ENCODE data around the gene WNT6. TPM values are rescaled to one million over a fixed set of nuclear protein-coding genes. Genes with fewer than 3 reads are reported as not detected.

The WNT6 gene
- total RNA-seq, 1 donor from 2014 or later: 118 TPM

DNA sequence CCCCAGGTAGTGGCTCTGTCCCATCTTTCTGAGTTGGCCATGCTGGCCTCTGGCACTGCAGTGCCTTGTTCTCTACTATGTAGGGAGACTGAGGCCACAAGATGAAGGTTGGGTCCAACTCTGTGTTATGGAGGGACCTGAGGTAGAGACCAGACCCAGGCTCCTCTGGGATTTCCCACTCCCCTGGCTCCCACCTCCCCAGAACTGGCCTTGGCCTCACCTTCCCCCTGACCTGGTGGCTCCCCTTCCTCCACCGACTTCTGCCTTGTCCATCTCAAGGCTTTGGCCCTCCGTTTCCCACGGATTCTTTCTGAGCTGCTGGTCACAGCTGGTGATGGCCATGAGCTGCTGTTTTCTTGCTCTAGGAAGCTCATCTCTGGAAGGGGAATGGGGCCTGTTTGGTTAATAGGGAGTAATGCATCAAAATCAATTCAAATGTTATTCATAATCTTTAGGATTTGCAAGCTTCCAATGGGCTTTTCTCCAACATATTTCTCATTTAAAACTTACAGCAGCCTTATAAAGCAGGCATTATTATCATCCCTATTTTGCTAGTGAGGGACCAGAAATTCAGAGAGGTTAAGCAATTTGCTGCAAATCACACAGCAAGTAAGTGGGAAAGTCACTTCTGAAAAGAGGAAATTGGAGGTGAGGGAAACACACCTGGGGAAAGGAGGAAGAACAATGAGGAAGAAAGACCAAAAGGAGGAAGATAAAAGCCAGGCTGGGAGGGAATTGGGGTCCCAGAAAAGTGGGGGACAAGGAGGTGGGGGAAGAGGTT is 28.9 kb upstream of the WNT6 start:
- TF ChIP-seq, protein P1, sequence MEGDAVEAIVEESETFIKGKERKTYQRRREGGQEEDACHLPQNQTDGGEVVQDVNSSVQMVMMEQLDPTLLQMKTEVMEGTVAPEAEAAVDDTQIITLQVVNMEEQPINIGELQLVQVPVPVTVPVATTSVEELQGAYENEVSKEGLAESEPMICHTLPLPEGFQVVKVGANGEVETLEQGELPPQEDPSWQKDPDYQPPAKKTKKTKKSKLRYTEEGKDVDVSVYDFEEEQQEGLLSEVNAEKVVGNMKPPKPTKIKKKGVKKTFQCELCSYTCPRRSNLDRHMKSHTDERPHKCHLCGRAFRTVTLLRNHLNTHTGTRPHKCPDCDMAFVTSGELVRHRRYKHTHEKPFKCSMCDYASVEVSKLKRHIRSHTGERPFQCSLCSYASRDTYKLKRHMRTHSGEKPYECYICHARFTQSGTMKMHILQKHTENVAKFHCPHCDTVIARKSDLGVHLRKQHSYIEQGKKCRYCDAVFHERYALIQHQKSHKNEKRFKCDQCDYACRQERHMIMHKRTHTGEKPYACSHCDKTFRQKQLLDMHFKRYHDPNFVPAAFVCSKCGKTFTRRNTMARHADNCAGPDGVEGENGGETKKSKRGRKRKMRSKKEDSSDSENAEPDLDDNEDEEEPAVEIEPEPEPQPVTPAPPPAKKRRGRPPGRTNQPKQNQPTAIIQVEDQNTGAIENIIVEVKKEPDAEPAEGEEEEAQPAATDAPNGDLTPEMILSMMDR (IDR thresholded peaks at IDR 0.05; ENCODE audit: unreplicated experiment): no peak
- no peaks in the 10 kb centered on the region for H3K36me3 Mint-ChIP-seq
- no peak overlapping the region for H3K27ac Mint-ChIP-seq
- peaks cover 7% of the 10 kb centered on the region for H3K4me1 Mint-ChIP-seq
- no peak overlapping the region for H3K4me3 Mint-ChIP-seq
- no peaks in the 10 kb centered on the region for H3K9me3 Mint-ChIP-seq
- H3K27me3 Mint-ChIP-seq (ENCODE audit: low read depth): peaks cover 20% of the 10 kb centered on the region
- DNase-seq (ENCODE audit: low spot score in 2 of 2, unreplicated experiment in 2 of 2): no peak

DNA sequence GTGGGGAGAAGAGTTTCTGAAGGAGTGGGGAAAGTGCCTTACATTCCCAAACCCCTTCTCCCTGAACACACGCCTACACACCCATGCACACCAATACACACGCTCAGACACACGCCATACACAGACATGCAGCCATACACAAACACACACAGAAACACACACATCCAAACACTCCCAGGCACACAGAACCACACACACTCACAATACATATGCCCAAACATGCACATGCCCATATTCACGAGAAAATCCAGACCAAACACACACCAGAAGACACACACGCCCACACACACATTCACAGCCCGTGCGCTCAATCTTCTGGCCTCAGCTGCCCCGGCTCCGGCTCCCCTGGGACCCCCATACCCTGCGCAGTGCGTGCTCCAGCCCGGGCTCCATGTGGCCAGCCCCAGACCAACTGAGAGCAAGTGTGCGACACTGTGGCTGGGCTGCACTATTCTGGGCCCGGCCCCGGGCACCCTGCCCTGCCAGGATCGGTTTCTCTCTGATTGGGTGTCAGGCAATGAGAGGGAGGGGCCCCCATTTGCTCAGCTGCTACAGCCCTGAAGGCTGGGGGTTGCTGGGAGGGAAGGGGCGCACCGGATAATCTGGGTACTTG is 28.1 kb upstream of the WNT6 start, which contains the start of gene PRKAG3:
TSS of gene PRKAG3 (minus strand) at position 426 of the 613 bp plus-strand sequence.
- Mint-ChIP-seq H3K27me3 (ENCODE audit: low read depth) (peaks cover 20% of the 10 kb centered on the region), H3K4me3 (no peak within 1 kb of the TSS), H3K27ac (no peak within 1 kb of the TSS)

DNA sequence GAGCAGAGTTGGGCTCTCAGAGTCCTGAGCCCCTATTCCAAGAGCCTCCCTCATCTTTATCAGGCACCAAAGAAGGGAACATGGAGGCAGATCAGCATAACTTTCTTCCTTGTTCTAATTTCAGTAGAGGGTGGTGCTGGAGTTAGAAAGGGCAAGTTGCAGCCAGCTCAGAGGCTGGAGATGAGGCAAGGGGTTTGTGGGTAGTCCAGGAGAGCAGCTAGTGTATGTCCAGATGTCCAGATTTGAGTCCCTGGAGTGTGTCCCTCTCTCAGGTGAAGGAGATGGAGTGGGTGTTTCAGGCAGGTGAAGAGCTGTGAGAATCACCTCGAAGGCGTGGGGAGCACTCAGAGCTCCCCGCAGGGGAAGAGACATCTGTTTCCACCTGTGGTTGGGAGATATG is 27.5 kb upstream of the WNT6 start:
- Mint-ChIP-seq H3K9me3 (peaks cover 3% of the 10 kb centered on the region), H3K4me3 (no peak overlapping the region), H3K36me3 (no peaks in the 10 kb centered on the region), H3K27ac (no peak overlapping the region), H3K4me1 (peaks cover 7% of the 10 kb centered on the region), H3K27me3 (ENCODE audit: low read depth) (peaks cover 19% of the 10 kb centered on the region)
- no peak for DNase-seq (ENCODE audit: low spot score in 2 of 2, unreplicated experiment in 2 of 2)
- TF ChIP-seq, protein P1 (IDR thresholded peaks at IDR 0.05; ENCODE audit: unreplicated experiment): no peak

More for the DNA sequence above, 28.1 kb upstream of the WNT6 start, which contains the start of gene PRKAG3:
- H3K36me3 Mint-ChIP-seq: no peaks in the 10 kb centered on the region
- peaks cover 7% of the 10 kb centered on the region for H3K4me1 Mint-ChIP-seq
- DNase-seq (ENCODE audit: low spot score in 2 of 2, unreplicated experiment in 2 of 2): no peak
- TF ChIP-seq, protein P1 (IDR thresholded peaks at IDR 0.05; ENCODE audit: unreplicated experiment): no peak
- H3K9me3 Mint-ChIP-seq: no peaks in the 10 kb centered on the region

DNA sequence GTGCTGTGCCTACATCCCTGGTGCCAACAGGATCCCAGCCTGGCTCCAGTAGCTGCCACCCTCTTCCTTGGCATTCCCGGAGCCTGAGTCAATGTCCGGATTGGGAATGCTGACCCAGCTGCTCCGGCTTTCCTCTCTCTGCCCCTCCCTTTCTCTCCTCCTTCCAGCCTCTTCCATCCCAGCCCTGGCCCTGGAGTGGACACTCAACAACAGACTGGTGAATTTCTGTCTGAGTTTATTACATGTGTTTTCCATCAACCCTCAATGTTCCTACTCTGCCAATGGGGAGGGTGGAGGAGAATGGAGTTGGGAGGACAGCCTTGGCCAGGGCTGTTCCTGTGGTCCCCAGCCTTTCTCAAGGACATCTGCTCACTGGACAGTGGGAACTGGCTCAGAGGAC is 27.1 kb upstream of the WNT6 start:
- peaks cover 7% of the 10 kb centered on the region for H3K4me1 Mint-ChIP-seq
- DNase-seq (ENCODE audit: low spot score in 2 of 2, unreplicated experiment in 2 of 2): no peak
- H3K9me3 Mint-ChIP-seq: peaks cover 7% of the 10 kb centered on the region
- H3K36me3 Mint-ChIP-seq: peaks cover 1% of the 10 kb centered on the region
- H3K27ac Mint-ChIP-seq: no peak overlapping the region
- TF ChIP-seq, protein P1 (IDR thresholded peaks at IDR 0.05; ENCODE audit: unreplicated experiment): no peak
- no peak overlapping the region for H3K4me3 Mint-ChIP-seq
- H3K27me3 Mint-ChIP-seq (ENCODE audit: low read depth): peaks cover 16% of the 10 kb centered on the region

DNA sequence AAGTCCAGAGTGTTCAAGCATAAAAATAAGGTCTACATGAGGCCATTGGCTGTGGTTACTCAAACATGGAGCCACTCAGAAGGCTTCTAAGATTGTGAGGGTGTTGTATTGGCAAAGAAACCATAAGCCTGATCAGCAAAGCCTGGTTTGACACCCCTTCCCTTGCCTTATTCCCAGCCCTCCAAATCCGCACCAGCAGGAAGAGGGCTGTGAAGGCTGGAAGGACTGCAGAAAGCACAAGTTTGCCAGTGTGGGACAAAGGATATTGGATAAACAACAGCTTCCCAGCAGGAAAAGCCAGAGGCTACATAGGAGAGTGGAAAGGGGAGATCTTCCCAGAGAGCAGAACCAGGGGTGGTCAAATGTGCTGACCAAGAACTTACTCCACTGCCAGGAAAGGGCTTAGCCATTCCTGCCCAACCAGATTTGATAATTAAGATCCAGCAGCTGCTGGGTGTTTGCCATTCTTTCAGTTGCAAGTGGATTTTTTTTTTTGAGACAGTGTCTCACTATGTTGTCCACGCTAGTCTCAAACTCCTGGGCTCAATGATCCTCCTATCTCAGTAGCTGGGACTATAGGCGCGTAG is 26.5 kb upstream of the WNT6 start:
- no peak for DNase-seq (ENCODE audit: low spot score in 2 of 2, unreplicated experiment in 2 of 2)
- no peak overlapping the region for H3K27ac Mint-ChIP-seq
- no peak overlapping the region for H3K4me3 Mint-ChIP-seq
- peaks cover 7% of the 10 kb centered on the region for H3K4me1 Mint-ChIP-seq
- peaks cover 13% of the 10 kb centered on the region for H3K9me3 Mint-ChIP-seq
- peaks cover 3% of the 10 kb centered on the region for H3K36me3 Mint-ChIP-seq
- H3K27me3 Mint-ChIP-seq (ENCODE audit: low read depth): peaks cover 14% of the 10 kb centered on the region
- TF ChIP-seq, protein P1 (IDR thresholded peaks at IDR 0.05; ENCODE audit: unreplicated experiment): no peak

Data from mesothelial cell of epicardium (in vitro differentiated cells).